HFFc6 (cell line): Measurements from ENCODE around the gene RGS14. TPM values are rescaled to one million over a fixed set of nuclear protein-coding genes. Genes with fewer than 3 reads are reported as not detected.
A peak's percentile ranks its signal among the peaks of the same experiment; 100 is the strongest.

ENCODE experiments used
- DNase-seq: peaks from one replicate; pipeline ENCODE4 v3.0.0-alpha.2; 2018
- H3K27ac Mint-ChIP-seq: 2 replicates; pipeline ENCODE4 v1.8.0; 2020; ENCODE audit warnings: mild to moderate bottlenecking, mixed read lengths
- H3K27me3 Mint-ChIP-seq: 2 replicates; pipeline ENCODE4 v1.8.0; 2021; ENCODE audit warnings: mild to moderate bottlenecking, moderate library complexity, mixed read lengths; ENCODE audit not compliant: insufficient read depth
- H3K36me3 Mint-ChIP-seq: 2 replicates; pipeline ENCODE4 v1.8.0; 2021; ENCODE audit warnings: low read depth, mixed read lengths
- H3K4me1 Mint-ChIP-seq: 2 replicates; pipeline ENCODE4 v1.8.0; 2020; ENCODE audit warnings: low read depth, mixed read lengths
- H3K4me3 Mint-ChIP-seq: 2 replicates; pipeline ENCODE4 v1.8.0; 2020; ENCODE audit warnings: mild to moderate bottlenecking, moderate library complexity, mixed read lengths
- H3K9me3 Mint-ChIP-seq: 2 replicates; pipeline ENCODE4 v1.8.0; 2020; ENCODE audit warnings: mild to moderate bottlenecking, mixed read lengths
- CTCF ChIP-seq: fragments of 200-600 bp; sonication (generic); IDR thresholded peaks from 2 replicates; pipeline ENCODE4 v1.5.0; 2021; ENCODE audit warnings: antibody characterized with exemption, mild to moderate bottlenecking
- total RNA-seq, 6 experiments: library from RNA; stranded (reverse); fragmentation: NEBNext Ultra II Directional; extraction: Animal tissue kit (Norgen Biotek cat#: 25700); gene quantifications; 2 replicates in 1 of 6; 3 replicates in 5 of 6; pipeline ENCODE4 v1.2.3, GENCODE V29; 2021

RGS14 gene
- total RNA-seq, 6 experiments from 2014 or later: 1.0 to 2.2 (median 1.2) TPM

- TF ChIP-seq CTCF: no peak
- peak overlapping the region; percentile 86 for H3K4me3 Mint-ChIP-seq
- DNase-seq: peak; percentile 73
- no peaks in the 10 kb centered on the region; the same call in 1 of the 2 replicates for H3K36me3 Mint-ChIP-seq
- H3K9me3 Mint-ChIP-seq: no peaks in the 10 kb centered on the region
- H3K4me1 Mint-ChIP-seq: peaks cover 28% of the 10 kb centered on the region
- peaks cover 9% of the 10 kb centered on the region; the same call in 1 of the 2 replicates for H3K27me3 Mint-ChIP-seq
- peak overlapping the region; percentile 89 for H3K27ac Mint-ChIP-seq
These were observed 9.0 kb downstream of the RGS14 start for GRCh38 chr5:177366528-177367322.

GRCh38 chr5:177367323-177367848 lies 9.7 kb downstream of the RGS14 start:
- Mint-ChIP-seq H3K27ac (no peak overlapping the region), H3K4me1 (peaks cover 28% of the 10 kb centered on the region), H3K36me3 (no peaks in the 10 kb centered on the region; the same call in 1 of the 2 replicates), H3K4me3 (peak overlapping the region; percentile 86), H3K27me3 (peaks cover 9% of the 10 kb centered on the region; the same call in 1 of the 2 replicates), H3K9me3 (no peaks in the 10 kb centered on the region)
- DNase-seq: no peak
- TF ChIP-seq CTCF: peak; percentile 30; the same call in 1 of the 2 replicates

- no peaks in the 10 kb centered on the region; the same call in 1 of the 2 replicates for H3K36me3 Mint-ChIP-seq
- peaks cover 13% of the 10 kb centered on the region for H3K27me3 Mint-ChIP-seq
- H3K27ac Mint-ChIP-seq: no peak overlapping the region
- TF ChIP-seq CTCF: no peak
- DNase-seq: no peak
- no peaks in the 10 kb centered on the region for H3K9me3 Mint-ChIP-seq
- H3K4me3 Mint-ChIP-seq: peak overlapping the region; percentile 50
- H3K4me1 Mint-ChIP-seq: peaks cover 28% of the 10 kb centered on the region
These were observed 10.5 kb downstream of the RGS14 start for GRCh38 chr5:177367981-177368868.

- no peak for DNase-seq
- Mint-ChIP-seq H3K36me3 (no peaks in the 10 kb centered on the region; the same call in 1 of the 2 replicates), H3K9me3 (no peaks in the 10 kb centered on the region), H3K27me3 (peaks cover 14% of the 10 kb centered on the region), H3K4me1 (peaks cover 25% of the 10 kb centered on the region), H3K4me3 (peak overlapping the region; percentile 54; the same call in 1 of the 2 replicates), H3K27ac (no peak overlapping the region)
- TF ChIP-seq CTCF: peak; percentile 80
These were observed 11.3 kb downstream of the RGS14 start for GRCh38 chr5:177368869-177369644.
